GM18526 (cell line): ENCODE measurements around the gene IKZF1.

Experiments used
- POLR2A ChIP-seq: IDR thresholded peaks from 3 replicates; pipeline ENCODE4 v1.6.1; 2011; ENCODE audit not compliant: insufficient read length; ENCODE audit errors: extremely low read depth

Gene IKZF1

GRCh38 chr7:50303335-50304128 lies 984 bp upstream of the IKZF1 start:
- no peak for TF ChIP-seq POLR2A

GRCh38 chr7:50304911-50305582 lies 531 bp downstream of the IKZF1 start:
- peak; percentile 50 for TF ChIP-seq POLR2A

- no peak for TF ChIP-seq POLR2A
Measured at GRCh38 chr7:50305583-50306493, 1.3 kb downstream of the IKZF1 start.

GRCh38 chr7:50306494-50307367 lies 2.2 kb downstream of the IKZF1 start:
- TF ChIP-seq POLR2A, result no peak

- TF ChIP-seq POLR2A, result peak; percentile 21
Measured at GRCh38 chr7:50307368-50308032, 3.0 kb downstream of the IKZF1 start.

GRCh38 chr7:50308203-50308531 lies 3.7 kb downstream of the IKZF1 start:
- no peak for TF ChIP-seq POLR2A

- TF ChIP-seq POLR2A, result no peak
Measured at GRCh38 chr7:50308532-50309385, 4.2 kb downstream of the IKZF1 start.

- TF ChIP-seq POLR2A, result no peak
Measured at GRCh38 chr7:50309721-50310120, 5.2 kb downstream of the IKZF1 start.

- TF ChIP-seq POLR2A, result no peak
Measured at GRCh38 chr7:50310361-50310760, 5.8 kb downstream of the IKZF1 start.

GRCh38 chr7:50310956-50311355 lies 6.4 kb downstream of the IKZF1 start:
- TF ChIP-seq POLR2A, result no peak

- TF ChIP-seq POLR2A, result no peak
Measured at GRCh38 chr7:50312250-50313162, 8.0 kb downstream of the IKZF1 start.

- TF ChIP-seq POLR2A, result no peak
Measured at GRCh38 chr7:50314836-50315592, 10.5 kb downstream of the IKZF1 start.
